ENCODE measurements around the gene B4GALT7. TPM values are rescaled to one million over a fixed set of nuclear protein-coding genes. Genes with fewer than 3 reads are reported as not detected.

B4GALT7 gene
- total and polyA plus RNA-seq, 10 donors = 22.7 to 43.8 (median 32.8) TPM

- Histone ChIP-seq H3K9me3 (peaks cover 0 to 9% (median 0%) of the 10 kb centered on the region in 8 donors), H3K27ac (no peak overlapping the region), H3K36me3 (no peaks in the 10 kb centered on the region), H3K4me3 (no peak overlapping the region), H3K27me3 (replicated peaks in 1 of 7) (peaks cover 0 to 21% (median 0%) of the 10 kb centered on the region in 7 donors), H3K4me1 (no peaks in the 10 kb centered on the region)
- WGBS, 5 donors = 54 to 86% (median 72%) methylated on average over 2 of the region's 2 CpGs
- TF ChIP-seq POLR2A (IDR thresholded peaks at IDR 0.05) (no peak), CTCF (IDR thresholded peaks at IDR 0.05 in 8 of 11, conservative IDR thresholded peaks at IDR 0.05 in 3 of 11) (no peak), POLR2AphosphoS5 (IDR thresholded peaks at IDR 0.05) (no peak)
- DNase-seq = no peak
- intact Hi-C loops (cut with DNase I; ENCODE audit: low total_unique reads) = no loop called here
Measured at GRCh38 chr5:177569894-177570293, 30.0 kb upstream of the B4GALT7 start.

GRCh38 chr5:177575488-177575887 is 24.4 kb upstream of the B4GALT7 start:
- no peaks in the 10 kb centered on the region for H3K4me1 ChIP-seq
- WGBS, 5 donors = 66 to 74% (median 68%) methylated on average over 1 of the region's 1 CpG
- no peaks in the 10 kb centered on the region for H3K27me3 ChIP-seq (replicated peaks in 1 of 7)
- no peak overlapping the region for H3K27ac ChIP-seq
- intact Hi-C loops (cut with DNase I; ENCODE audit: low total_unique reads) = no loop called here
- DNase-seq = no peak
- H3K4me3 ChIP-seq = no peak overlapping the region
- H3K36me3 ChIP-seq = no peaks in the 10 kb centered on the region
- TF ChIP-seq POLR2A (IDR thresholded peaks at IDR 0.05) = no peak
- no peak for TF ChIP-seq POLR2AphosphoS5 (IDR thresholded peaks at IDR 0.05)
- no peak for TF ChIP-seq CTCF (IDR thresholded peaks at IDR 0.05 in 8 of 11, conservative IDR thresholded peaks at IDR 0.05 in 3 of 11)
- peaks cover 0 to 9% (median 0%) of the 10 kb centered on the region in 8 donors for H3K9me3 ChIP-seq

- 79 to 94% (median 85%) methylated on average over 10 of the region's 10 CpGs for WGBS, 5 donors
- H3K27ac ChIP-seq = no peak overlapping the region
- H3K9me3 ChIP-seq = peaks cover 0 to 9% (median 0%) of the 10 kb centered on the region in 8 donors
- no peaks in the 10 kb centered on the region for H3K36me3 ChIP-seq
- intact Hi-C loops (cut with DNase I; ENCODE audit: low total_unique reads) = no loop called here
- TF ChIP-seq POLR2A (IDR thresholded peaks at IDR 0.05) (no peak), CTCF (IDR thresholded peaks at IDR 0.05 in 8 of 11, conservative IDR thresholded peaks at IDR 0.05 in 3 of 11) (no peak), POLR2AphosphoS5 (IDR thresholded peaks at IDR 0.05) (no peak)
- no peaks in the 10 kb centered on the region for H3K27me3 ChIP-seq (replicated peaks in 1 of 7)
- H3K4me3 ChIP-seq = no peak overlapping the region
- DNase-seq = no peak
- no peaks in the 10 kb centered on the region for H3K4me1 ChIP-seq
Measured at GRCh38 chr5:177576169-177576568, 23.8 kb upstream of the B4GALT7 start.

- no peak overlapping the region for H3K27ac ChIP-seq
- H3K4me1 ChIP-seq = no peaks in the 10 kb centered on the region
- peak; percentile 6 for DNase-seq
- intact Hi-C loops (cut with DNase I; ENCODE audit: low total_unique reads) = no loop called here
- H3K4me3 ChIP-seq = no peak overlapping the region
- WGBS, 5 donors = 87 to 96% (median 95%) methylated on average over 8 of the region's 8 CpGs
- TF ChIP-seq POLR2A (IDR thresholded peaks at IDR 0.05) (no peak), CTCF (IDR thresholded peaks at IDR 0.05 in 8 of 11, conservative IDR thresholded peaks at IDR 0.05 in 3 of 11) (no peak), POLR2AphosphoS5 (IDR thresholded peaks at IDR 0.05) (no peak)
- no peaks in the 10 kb centered on the region for H3K9me3 ChIP-seq
- peaks cover 0 to 7% (median 0%) of the 10 kb centered on the region in 7 donors for H3K27me3 ChIP-seq (replicated peaks in 1 of 7)
- H3K36me3 ChIP-seq = no peaks in the 10 kb centered on the region
Measured at GRCh38 chr5:177578316-177578715, 21.6 kb upstream of the B4GALT7 start.
